Nucleus accumbens (tissue), 56 donors: Measurements from ENCODE around the gene ATP8A1.

Source experiments
- DNase-seq, 56 donors: peaks; one replicate each; lab custom pipeline; 2025; lab: John Stamatoyannopoulos, UW

The ATP8A1 gene

DNA sequence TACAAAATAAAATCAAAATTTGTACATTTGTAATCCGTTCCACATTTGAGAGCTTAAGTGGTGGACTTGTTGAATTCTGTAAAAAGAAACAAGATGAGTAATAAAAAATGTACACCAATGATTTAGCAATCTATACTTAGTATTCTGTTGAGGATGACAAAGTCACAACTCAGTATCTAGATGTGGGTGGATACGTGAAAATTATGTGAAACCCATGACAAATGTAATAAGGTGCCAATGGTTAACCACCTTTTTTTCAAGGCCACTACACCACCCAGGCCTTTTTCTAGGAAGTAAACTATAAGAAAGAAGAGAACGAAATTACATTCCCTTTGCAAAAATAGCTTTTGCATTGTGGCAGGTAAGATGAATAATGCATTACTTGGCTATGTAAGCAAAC lies 77.0 kb downstream of the ATP8A1 start:
- DNase-seq: no peak

DNA sequence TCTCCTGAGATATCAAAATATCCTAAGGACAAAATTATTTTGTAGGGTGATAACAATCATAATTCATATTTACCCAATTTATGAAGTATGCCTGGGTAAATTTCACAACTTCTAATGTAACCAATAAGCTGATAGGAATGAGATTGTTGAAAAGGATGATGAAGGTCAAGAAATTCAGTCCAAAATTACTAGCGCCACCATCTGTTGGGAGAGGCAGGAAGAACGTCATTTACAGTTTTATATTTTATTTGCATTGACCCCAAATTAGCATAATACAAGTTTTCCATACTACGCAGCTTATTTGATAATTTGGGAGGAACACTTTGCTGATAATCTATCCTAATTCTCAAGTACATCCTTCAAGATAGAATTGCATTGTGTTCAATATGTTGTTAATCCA lies 78.7 kb downstream of the ATP8A1 start:
- DNase-seq: no peak

DNA sequence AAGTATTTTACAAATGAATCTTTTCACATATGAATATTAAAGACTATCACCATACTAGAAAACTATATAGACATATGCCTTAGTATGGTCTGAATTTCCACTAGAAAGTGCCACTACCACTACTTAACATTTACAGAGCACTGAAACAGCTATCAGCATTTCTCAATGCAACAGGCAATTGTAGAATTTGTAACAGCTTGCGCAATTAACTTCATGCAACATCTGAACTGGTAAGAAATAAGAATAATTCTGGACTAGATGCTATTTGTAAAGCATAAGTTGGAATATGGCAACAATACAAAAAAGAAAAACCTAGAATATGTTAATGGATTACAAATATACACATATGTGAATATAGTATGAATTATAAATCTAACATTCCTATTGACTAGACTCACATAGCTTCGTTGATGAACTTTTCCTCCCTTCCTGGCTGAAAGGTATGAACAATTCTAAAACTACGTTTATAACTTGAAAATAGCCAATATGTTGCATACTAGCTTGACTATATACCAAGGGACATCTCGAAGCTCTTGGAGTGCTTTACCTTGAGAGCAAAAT lies 82.0 kb downstream of the ATP8A1 start:
- DNase-seq: no peak

DNA sequence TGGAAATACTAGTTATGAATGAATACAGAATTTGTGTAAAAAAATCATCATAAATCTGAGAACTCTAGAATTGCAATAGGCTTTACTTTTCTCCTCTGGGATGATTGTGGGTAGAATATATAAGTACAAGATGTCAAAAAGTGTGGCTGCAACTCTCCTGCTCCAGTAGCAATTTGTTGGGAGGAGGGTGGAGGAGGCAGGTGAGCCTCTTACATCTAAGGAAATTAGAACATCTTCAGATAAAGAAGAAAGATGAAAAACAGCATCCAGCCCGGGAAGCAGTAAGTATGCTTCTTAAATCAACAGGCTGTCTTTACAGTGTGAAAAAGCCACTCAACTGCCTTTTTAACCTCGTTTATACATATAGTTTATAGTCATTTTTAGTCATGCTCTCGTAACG lies 83.7 kb downstream of the ATP8A1 start:
- no peak for DNase-seq

DNA sequence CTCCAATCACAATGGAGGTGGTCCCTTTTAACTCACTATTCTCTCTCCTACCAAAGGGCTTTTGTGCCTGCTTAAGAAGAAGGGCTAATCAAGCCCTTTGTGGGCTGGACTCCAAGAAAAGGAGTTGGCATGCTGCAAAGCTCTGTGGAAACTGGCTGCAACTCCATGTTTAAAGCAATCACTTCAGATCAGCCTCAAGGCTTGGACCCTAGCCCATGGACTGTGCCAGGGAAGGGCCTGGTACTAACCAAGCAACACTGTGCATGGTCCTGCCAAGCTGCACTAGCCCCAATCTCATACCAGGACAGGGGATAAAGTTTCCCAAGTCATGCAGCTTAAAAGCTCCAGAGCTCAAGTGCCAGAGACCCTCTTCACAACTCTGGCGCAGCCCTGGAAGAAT lies 86.7 kb downstream of the ATP8A1 start:
- peak; percentile 10 to 92 (median 70) for DNase-seq

DNA sequence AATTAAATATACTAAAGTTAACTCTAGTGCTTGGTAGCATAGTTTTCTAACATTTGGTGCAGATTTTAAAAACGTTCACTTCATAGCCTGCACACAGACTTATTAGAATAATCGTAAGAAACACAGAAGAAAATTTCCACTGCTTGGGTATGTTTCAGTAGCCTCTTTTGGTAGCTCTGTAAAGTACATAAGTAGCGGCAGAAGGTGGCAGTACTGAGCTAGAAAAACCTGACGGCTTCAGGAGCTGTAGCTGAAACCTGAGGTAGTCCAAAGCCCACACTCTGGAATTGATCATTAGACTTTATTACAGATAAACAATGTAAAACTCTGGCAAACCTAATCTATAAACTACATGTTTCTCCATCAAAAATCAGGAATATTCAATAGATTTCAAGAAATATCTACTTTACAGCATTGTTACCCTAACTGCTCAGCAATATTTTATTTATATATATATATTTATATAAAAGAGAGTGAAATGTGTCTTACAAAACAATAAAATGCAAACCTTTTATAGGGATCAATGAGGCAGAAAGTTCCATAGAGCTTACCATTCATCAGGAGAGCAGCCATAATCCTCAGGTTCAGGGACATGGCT lies 88.2 kb downstream of the ATP8A1 start:
- DNase-seq: peak in 47 of 56 donors; percentile 1 to 88 (median 42)

DNA sequence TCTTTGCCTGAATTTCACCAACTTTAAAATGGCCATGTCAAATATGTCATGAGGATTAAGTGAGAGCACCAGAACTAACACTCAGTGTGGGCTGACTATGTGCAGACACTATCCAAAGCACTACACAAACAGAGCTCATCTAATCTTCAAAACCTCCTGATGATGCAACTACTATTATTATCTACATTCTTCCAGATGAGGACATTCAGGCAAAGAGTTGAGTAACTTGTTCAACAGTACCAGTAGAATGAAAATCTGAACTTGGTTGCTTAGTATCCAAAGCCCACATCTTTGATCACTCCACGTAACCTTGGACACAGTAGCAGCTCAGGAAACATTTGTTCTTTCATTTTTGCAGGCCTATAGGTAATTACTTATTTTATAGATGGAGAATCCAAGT lies 90.1 kb downstream of the ATP8A1 start:
- no peak for DNase-seq

DNA sequence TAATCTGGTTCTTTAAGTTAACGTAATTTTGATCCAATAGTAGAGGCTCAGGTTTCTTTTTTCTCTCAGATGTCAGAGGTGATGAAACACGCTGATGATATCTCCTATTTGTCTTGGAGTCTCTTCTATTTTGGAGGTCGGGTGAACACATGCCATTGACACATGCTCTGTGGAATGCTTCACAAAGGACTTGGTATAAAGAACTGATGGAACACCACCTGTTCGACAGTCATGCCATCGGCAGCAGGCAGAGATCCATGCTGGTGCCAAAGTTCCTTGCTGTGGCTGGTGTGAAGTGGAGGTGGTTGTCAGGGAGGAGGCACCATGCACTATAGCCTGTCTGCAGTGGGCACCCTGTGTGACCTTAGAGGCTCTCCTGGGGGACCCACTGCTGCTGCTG lies 94.9 kb downstream of the ATP8A1 start:
- DNase-seq: no peak

DNA sequence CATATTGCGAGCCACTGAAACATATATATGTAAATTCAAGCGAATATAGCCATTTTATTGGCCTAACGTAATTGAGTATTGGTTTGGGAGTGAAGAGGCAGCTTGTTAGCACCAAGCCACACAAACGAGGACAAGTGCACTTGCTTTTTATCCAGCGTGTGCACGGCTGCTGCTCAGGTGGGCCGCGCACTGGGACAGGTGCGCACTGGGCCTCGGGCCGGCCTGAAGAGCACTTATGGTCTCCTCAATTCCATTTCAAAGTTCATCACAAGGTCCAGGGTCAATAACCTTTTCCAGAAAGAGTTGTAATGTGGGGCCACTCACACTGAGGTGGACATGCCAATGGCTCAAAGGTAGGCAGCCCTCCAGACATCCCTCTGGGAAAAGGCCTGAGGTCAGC lies 95.9 kb downstream of the ATP8A1 start:
- no peak for DNase-seq

DNA sequence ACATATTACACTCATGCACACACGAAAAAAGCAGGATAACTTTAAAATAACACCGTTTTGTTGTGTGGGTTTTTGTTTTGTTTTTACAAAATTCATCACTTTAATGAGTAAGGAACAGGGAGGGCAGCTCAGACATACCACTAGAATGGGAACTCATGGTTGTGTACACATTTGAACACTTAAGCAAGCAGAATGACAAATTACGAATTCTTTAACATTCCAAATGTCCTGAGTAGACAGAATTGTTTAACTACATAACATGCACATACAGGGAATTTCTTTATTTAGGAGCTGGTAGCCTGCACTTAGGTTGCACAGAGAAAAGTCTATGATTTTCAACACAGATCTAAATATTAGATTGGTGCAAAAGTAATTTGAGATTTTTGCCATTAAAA lies 96.4 kb downstream of the ATP8A1 start:
- DNase-seq: no peak

DNA sequence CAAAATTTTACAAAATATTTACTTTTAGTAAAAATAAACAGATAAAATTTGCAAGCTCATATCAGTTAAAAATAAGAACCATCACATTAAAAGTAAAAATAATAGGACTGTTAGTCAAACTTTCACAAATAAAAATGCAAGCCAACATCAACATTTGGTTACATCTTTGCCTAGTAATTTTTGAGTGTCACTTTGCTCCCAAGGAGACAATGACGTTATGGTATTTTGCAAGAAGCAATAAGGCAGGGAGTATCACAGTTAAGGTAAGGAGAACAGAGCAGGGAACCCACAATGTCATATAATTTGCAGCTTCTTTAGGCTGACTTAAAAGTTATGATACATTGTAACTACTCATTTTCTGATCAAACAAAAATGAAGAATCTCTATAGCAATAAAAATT lies 98.7 kb downstream of the ATP8A1 start:
- DNase-seq: no peak

DNA sequence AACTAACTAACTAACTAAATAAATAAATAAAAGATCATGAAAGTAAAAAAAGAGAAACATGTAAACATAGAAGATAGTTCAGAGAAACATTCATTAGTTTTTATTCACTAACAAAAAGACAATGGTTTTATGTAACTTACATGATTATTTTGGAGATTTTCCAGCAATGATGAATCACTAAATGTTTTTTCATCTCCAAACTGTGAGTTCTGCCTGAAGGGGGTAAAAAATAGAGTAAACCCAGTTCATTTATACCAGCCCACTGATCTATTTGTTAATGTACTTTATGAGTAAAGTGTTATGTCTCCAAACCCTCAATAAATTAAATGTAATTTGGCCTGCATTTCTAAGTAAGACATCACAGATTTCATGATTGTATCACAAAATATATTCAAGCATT lies 101.1 kb downstream of the ATP8A1 start:
- DNase-seq: no peak

DNA sequence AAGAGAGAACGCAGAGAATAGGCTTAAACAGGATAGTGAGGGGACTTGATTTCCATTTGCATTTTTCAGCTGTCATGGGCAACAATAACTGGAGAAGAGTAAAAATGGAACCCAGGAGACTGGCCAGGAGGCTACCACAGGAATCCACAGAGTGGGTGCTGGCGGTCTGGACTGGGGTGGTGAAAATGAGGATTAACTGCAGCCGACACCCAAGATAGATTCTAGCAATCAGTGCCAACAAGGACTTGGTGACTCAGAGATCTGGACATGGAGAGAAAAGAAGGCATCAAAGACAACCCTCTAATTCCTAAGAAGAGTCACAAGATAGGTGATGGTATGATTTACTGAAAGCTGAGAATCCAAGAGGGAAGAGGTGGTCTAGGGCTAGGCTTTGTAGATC lies 102.8 kb downstream of the ATP8A1 start:
- no peak for DNase-seq

DNA sequence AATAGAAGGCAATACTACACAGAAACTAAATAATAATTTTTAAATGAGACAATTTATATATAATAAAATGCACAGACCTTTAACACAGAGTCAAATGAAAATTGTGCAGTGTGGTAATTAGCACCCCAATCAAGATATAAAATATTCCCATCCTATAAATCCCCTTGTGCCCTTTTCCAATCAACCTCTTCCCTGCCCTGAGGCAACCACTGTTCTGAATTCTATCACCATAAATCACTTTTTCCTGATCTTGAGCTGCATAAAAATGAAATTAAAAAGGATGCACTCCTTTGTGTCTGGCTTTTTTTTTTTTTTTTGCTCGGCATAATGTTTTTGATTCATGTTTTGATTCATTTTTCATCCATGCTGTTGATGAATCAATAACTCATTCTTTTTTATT lies 107.0 kb downstream of the ATP8A1 start:
- no peak for DNase-seq

DNA sequence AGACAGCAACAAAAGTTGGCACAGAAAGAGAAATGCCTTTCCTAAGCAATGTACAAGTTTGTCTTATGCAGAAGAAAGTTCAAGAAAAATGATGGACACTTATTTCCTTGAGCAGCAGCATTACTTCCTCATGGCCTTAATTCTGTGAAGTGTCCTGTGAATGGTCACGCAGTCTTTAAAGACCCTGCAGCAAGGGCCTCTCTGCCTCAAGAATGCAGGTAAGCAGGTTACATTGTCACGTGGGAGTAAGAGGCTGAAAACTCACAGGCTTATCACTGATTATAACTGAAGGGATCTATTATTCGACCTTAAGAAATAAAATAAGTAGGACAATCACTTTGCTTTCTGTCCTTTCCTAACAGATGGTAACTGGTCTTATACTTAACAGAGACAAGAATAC lies 109.1 kb downstream of the ATP8A1 start:
- no peak for DNase-seq

DNA sequence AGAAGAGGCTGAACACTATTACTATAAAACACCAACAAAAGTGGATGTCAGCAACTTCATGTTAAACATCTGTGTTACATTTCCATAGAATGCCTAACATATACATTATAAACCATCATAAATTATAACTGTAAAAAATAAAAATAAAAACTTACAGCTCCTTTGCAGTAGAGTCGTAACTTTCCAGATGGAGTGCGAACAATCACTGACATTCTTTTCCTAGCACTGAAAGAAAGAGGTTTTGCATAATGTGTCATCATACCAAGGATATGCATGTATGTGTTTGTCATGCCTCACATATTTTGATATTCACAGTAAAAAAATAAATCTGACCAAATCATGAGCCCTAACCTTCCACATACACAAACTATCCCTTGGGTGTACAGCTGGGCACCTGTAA lies 113.1 kb downstream of the ATP8A1 start:
- no peak for DNase-seq

DNA sequence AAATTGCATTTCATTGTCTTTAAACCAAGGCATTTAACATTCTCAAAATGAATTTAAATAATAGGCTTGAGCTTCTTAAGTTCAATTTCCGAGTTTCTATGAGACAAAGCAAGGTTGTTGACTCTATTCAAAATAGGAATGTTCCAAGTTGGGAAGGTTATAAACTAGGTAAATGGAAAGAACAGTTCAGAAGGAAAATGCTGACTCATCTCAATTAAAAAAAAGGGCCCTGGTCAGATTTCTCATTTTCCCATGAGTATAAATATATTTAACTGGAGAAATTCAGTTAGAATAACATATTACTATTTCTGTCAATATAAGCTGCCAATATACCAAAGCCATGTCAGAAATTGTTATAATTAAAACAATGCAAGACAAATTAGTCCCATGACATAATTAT lies 113.8 kb downstream of the ATP8A1 start:
- no peak for DNase-seq

DNA sequence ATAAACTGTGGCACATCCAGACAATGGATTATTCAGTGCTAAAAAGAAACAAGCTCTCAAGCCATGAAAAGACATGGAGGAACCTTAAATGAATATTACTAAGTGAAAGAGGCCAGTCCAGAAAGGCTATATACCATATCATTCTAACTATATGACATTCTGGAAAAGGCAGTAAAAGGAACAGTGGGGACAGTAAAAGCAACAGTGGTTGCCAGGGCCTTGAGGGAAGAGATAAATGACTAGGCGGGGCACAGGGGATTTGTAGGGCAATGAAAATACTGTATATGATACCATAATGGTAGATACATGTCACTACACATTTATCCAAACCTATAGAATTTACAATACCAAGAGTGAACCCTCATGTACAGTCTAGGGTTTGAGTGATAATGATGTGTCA lies 115.3 kb downstream of the ATP8A1 start:
- DNase-seq: no peak

DNA sequence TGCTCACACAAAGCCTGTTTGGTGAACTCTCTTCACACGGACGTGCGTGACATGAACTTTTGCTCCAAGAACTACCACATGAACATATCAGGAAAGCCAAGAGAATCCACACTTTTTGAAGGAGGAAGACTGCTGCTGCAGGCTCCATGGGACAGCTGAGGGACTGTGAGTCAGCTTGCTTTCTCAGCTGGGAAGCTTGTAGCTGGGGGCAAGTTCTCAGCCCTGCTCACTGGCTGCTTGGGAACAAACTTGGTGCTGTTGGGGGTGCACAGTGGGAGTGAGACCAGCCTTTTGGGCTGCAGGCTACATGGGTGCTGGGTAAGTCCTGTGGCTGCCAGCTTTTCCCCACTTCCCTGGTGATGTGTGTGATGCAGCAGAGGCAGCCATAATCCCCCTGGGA lies 123.9 kb downstream of the ATP8A1 start:
- no peak for DNase-seq

DNA sequence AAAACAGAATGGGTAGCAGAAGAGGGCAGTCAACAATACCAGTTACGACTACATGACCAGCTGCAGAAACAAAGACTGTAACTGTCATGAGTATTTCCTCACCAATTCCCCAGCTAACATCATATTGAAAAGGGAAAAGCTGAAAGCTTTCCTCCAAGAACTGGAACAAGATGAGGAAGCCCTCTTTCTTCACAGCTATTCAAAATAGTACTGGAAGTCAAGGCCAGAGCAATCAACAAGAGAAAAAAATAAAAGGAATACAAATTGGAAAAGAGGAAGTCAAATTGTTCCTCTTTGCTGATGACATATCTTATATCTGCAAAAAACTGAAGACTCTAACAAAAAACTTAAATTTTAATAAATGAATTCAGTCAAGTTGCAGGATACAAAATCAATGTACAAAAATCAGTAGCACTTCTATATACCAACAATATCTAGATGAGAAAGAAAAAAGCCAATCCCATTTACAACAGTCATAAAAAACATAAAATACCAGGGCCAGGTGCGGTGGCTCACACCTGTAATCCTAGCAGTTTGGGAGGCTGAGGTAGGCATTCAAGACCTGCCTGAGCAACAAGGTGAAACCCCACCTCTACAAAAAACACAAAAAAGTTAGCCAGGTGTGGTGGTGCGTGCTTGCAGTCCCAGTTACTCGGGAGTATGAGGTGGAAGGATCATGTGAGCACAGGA lies 125.4 kb downstream of the ATP8A1 start:
- no peak for DNase-seq

DNA sequence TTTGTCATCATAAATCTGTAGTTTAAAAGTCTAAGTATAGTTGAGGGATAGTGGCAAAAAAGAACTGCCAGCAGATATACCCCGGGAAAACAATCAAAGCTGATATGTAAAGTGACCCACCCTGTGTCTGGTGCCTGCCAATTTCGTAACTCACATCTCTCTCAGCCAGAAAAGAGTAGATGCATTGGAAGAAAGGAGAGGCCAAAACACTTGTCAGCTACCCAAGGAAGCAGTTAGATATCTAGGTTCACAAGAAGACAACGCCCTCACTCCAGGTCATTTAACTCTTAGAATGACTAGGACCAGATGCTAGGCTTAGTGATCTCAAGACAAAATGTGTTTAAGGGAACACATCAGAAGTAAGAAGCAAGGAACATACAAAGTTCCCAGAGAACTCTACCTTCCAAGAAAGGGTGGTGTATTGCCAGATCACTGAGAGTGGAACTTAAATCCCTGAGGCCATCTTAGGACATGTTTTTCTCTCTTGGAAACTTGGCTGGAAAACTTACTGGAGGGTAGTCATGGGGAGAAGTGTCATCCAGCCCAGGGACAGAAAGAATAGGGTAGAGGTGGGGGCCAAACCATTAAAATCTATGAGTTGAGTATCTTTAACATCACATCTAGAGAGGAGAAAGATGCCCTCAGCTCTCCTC lies 133.7 kb downstream of the ATP8A1 start:
- DNase-seq: no peak
